Measurements from ENCODE around the gene CMTM6. TPM values are rescaled to one million over a fixed set of nuclear protein-coding genes. Genes with fewer than 3 reads are reported as not detected.

Gene CMTM6
- total and polyA plus RNA-seq, 10 of the 15 experiments (the other 5 are each of a cell fraction or from before 2014, with no cell fraction given): 27.1 to 97.3 (median 61.4) TPM

DNA sequence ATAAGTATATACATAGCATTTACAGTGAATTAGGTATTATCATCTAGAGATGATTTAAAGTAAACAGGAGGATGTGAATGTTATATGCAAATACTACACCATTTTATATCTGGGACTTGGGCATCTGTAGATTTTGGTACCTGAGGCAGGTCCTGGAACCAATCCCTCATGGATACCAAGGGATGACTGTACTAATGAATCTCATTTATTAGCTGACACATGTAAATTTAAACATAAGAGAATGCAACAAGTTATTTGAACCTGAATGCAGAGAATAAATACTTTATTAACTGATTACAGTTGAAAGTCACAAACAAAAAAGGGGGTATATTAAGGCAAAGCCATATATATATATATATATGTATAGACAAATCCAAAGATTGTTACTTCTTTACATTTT lies 23.1 kb upstream of the CMTM6 start (continued):
- TF ChIP-seq, protein P1, sequence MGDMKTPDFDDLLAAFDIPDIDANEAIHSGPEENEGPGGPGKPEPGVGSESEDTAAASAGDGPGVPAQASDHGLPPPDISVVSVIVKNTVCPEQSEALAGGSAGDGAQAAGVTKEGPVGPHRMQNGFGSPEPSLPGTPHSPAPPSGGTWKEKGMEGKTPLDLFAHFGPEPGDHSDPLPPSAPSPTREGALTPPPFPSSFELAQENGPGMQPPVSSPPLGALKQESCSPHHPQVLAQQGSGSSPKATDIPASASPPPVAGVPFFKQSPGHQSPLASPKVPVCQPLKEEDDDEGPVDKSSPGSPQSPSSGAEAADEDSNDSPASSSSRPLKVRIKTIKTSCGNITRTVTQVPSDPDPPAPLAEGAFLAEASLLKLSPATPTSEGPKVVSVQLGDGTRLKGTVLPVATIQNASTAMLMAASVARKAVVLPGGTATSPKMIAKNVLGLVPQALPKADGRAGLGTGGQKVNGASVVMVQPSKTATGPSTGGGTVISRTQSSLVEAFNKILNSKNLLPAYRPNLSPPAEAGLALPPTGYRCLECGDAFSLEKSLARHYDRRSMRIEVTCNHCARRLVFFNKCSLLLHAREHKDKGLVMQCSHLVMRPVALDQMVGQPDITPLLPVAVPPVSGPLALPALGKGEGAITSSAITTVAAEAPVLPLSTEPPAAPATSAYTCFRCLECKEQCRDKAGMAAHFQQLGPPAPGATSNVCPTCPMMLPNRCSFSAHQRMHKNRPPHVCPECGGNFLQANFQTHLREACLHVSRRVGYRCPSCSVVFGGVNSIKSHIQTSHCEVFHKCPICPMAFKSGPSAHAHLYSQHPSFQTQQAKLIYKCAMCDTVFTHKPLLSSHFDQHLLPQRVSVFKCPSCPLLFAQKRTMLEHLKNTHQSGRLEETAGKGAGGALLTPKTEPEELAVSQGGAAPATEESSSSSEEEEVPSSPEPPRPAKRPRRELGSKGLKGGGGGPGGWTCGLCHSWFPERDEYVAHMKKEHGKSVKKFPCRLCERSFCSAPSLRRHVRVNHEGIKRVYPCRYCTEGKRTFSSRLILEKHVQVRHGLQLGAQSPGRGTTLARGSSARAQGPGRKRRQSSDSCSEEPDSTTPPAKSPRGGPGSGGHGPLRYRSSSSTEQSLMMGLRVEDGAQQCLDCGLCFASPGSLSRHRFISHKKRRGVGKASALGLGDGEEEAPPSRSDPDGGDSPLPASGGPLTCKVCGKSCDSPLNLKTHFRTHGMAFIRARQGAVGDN (IDR thresholded peaks at IDR 0.05): no peak

DNA sequence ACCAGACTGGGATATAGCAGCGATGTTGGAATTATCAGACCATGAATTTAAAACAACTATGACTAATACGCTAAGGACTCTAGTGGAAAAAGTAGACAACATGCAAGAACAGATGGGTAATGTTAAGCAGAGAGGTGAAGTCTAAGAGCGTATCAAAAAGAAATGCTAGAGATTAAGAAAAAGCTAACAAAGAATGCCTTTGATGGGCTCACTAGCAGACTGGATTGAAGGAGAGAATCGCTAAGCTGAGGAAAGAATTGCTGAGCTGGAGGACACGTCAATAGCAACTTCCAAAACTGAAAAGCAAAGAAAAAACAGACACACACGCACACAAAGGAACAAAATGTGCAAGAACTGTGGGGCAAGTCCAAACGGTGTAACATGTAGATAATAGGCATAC lies 20.0 kb upstream of the CMTM6 start:
- no peak for FAIRE-seq
- H3K9me3 ChIP-seq (replicated peaks; ENCODE audit: control insufficient read depth, insufficient read depth, low read length): no peaks in the 10 kb centered on the region
- no peaks in the 10 kb centered on the region for H4K20me1 ChIP-seq (ENCODE audit: control insufficient read depth, insufficient read depth)
- no TSS peak for BruUV-seq (replicated peaks)
- in situ Hi-C loops (cut with MboI) (no loop called here), intact Hi-C loops (cut with micrococcal nuclease; ENCODE audit: unreplicated experiment) (no loop called here)
- 85% methylated on average over 7 of the region's 7 CpGs for WGBS (ENCODE audit: insufficient coverage, insufficient replicate concordance, low lambda C conversion rate, missing lambda C conversion rate)
- H3K79me2 ChIP-seq (ENCODE audit: control insufficient read depth, insufficient read depth, low read length): no peaks in the 10 kb centered on the region
- H3K36me3 ChIP-seq (ENCODE audit: control insufficient read depth in 2 of 2, insufficient read depth in 2 of 2, low read length in 1 of 2): peaks cover 0 to 4% of the 10 kb centered on the region in 2 experiments; a peak in 1 of 4 replicates
- H2AFZ ChIP-seq (ENCODE audit: control insufficient read depth, low read depth, low read length): no peak overlapping the region
- ChIA-PET SMC1A (ENCODE audit: uncharacterized antibody, unreplicated experiment) (interaction anchor here (1.3 to 1.5 kb wide), 2 partner anchors 9 to 45 kb away, joined by 3 to 4 read pairs; no protein-coding TSS in a partner anchor), CTCF (interaction anchor here (0.7 to 1.5 kb wide), 3 partner anchors 11 to 345 kb away, joined by 3 to 7 read pairs (median 5); no protein-coding TSS in a partner anchor), POLR2A (no interaction called here), RAD21 (ENCODE audit: unreplicated experiment) (interaction anchor here (1.2 kb wide), 1 partner anchor 11 kb away, joined by 4 read pairs; no protein-coding TSS in a partner anchor)
- H3K4me3 ChIP-seq: no peak overlapping the region
- DNase-seq (ENCODE audit: low read depth, low spot score): no peak
- no peaks in the 10 kb centered on the region for H3K27me3 ChIP-seq (replicated peaks in 1 of 2; ENCODE audit: control insufficient read depth in 2 of 2, insufficient read depth in 2 of 2, low read length in 1 of 2)
- H3K4me1 ChIP-seq (ENCODE audit: control insufficient read depth, insufficient read depth, low read length): no peaks in the 10 kb centered on the region
- H3K9ac ChIP-seq (ENCODE audit: control insufficient read depth, insufficient read depth, low read length): no peak overlapping the region
- H3K27ac ChIP-seq (ENCODE audit: control insufficient read depth, insufficient read depth): no peak overlapping the region
- no peak overlapping the region for H3K4me2 ChIP-seq (ENCODE audit: control insufficient read depth, insufficient read depth)
- no peak for ATAC-seq
- TF ChIP-seq SP1 (IDR thresholded peaks at IDR 0.05; ENCODE audit: low read depth, low read length): no peak
- TF ChIP-seq ZBTB33 (IDR thresholded peaks at IDR 0.05): no peak
- no peak for TF ChIP-seq NBN (IDR thresholded peaks at IDR 0.05)
- no peak for TF ChIP-seq MEF2A (IDR thresholded peaks at IDR 0.05; ENCODE audit: insufficient read depth, low read depth, low read length)
- TF ChIP-seq, protein P2, sequence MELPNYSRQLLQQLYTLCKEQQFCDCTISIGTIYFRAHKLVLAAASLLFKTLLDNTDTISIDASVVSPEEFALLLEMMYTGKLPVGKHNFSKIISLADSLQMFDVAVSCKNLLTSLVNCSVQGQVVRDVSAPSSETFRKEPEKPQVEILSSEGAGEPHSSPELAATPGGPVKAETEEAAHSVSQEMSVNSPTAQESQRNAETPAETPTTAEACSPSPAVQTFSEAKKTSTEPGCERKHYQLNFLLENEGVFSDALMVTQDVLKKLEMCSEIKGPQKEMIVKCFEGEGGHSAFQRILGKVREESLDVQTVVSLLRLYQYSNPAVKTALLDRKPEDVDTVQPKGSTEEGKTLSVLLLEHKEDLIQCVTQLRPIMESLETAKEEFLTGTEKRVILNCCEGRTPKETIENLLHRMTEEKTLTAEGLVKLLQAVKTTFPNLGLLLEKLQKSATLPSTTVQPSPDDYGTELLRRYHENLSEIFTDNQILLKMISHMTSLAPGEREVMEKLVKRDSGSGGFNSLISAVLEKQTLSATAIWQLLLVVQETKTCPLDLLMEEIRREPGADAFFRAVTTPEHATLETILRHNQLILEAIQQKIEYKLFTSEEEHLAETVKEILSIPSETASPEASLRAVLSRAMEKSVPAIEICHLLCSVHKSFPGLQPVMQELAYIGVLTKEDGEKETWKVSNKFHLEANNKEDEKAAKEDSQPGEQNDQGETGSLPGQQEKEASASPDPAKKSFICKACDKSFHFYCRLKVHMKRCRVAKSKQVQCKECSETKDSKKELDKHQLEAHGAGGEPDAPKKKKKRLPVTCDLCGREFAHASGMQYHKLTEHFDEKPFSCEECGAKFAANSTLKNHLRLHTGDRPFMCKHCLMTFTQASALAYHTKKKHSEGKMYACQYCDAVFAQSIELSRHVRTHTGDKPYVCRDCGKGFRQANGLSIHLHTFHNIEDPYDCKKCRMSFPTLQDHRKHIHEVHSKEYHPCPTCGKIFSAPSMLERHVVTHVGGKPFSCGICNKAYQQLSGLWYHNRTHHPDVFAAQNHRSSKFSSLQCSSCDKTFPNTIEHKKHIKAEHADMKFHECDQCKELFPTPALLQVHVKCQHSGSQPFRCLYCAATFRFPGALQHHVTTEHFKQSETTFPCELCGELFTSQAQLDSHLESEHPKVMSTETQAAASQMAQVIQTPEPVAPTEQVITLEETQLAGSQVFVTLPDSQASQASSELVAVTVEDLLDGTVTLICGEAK (IDR thresholded peaks at IDR 0.05; ENCODE audit: borderline replicate concordance): no peak
- TF ChIP-seq YBX1 (IDR thresholded peaks at IDR 0.05): no peak
- TF ChIP-seq CHD1 (IDR thresholded peaks at IDR 0.05; ENCODE audit: low read depth, low read length): no peak
- TF ChIP-seq ELK1 (IDR thresholded peaks at IDR 0.05; ENCODE audit: low read depth, low read length): no peak
- TF ChIP-seq, protein P3, sequence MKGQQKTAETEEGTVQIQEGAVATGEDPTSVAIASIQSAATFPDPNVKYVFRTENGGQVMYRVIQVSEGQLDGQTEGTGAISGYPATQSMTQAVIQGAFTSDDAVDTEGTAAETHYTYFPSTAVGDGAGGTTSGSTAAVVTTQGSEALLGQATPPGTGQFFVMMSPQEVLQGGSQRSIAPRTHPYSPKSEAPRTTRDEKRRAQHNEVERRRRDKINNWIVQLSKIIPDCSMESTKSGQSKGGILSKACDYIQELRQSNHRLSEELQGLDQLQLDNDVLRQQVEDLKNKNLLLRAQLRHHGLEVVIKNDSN (IDR thresholded peaks at IDR 0.05; ENCODE audit: borderline replicate concordance, extremely low read length, insufficient read depth, low read depth, low read length): no peak

Data from GM12878 (cell line).